GM21526 (cell line): ENCODE data around the gene DET1.
A peak's percentile ranks its signal among the peaks of the same experiment; 100 is the strongest.
"Not testable (repeated sequence)": the region's sequence is repeated elsewhere in the genome, so short reads cannot be mapped to it uniquely, and the experiment has no call there.

Experiments used
- ATAC-seq: cut with Tn5 transposase; IDR thresholded peaks from one replicate; pipeline ENCODE4 v1.9.1; 2021; ENCODE audit warnings: moderate library complexity; ENCODE audit not compliant: unreplicated experiment, low FRiP score

DET1 gene

DNA sequence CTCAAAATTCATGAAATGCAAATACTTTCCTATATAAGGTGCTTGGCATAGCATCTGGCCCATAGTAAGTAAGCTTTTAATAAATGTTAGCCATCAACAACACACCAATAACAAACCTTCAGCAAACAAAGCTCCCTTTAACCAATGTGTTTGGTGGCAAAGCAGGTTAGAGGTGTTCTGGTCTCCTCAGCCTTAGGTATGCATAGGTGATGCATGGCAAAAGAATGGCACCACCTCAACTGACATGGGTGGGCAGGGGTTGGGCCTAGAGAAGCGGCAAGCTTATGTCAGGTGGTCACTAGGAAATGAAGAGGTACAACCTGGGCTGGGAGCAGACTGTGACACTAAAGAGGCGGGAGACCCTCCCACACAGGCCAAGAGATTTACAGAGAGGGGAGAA lies 40.8 kb downstream of the DET1 start:
- ATAC-seq = no peak

- no peak for ATAC-seq
Observed at GRCh38 chr15:88504445-88504844, 42.0 kb downstream of the DET1 start.

- ATAC-seq = no peak
Observed at GRCh38 chr15:88498996-88499395, 47.5 kb downstream of the DET1 start.

- ATAC-seq = no peak
Observed at GRCh38 chr15:88497109-88497765, 49.2 kb downstream of the DET1 start.

GRCh38 chr15:88493844-88494243 lies 52.6 kb downstream of the DET1 start:
- ATAC-seq = no peak

DNA sequence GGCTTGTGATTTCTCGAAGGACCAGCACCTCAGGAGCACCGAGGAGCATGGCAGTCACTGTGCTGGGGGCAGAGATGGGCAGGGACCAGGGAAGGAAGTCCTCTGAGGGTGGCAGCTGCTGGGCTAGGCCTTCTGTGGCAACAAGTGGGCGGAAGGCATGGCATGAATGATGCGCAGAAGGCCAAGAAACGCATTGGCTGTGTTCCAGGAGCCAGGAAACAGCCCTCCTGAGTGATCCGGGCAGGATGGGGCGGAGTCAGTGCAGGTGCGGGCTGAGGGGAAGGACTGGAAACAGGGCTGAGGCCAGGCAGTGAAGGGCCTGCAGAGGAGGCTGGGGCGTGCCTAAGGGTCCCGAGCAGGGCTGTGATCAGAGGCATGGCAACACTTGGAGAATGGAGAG lies 55.3 kb downstream of the DET1 start:
- no peak for ATAC-seq

GRCh38 chr15:88490036-88490435 lies 56.4 kb downstream of the DET1 start:
- ATAC-seq = no peak

DNA sequence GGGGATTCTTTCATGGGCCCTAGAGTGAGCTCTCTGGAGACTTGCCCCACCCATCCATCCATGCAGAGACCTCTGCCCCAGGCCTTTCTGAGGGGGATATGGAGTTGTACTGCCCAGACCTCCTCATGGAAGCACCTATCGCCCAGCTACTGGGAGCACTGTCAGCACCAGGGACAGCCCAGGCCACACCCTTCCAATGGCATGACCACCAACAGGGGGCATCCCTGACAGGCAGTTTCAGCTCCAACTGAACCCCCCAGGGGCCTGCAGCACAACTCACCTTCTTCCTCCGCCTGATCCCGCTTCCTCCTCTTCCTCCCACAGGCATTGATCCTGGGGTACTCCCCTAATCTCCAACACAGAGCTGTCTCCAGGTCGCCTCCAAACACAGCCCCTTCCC lies 57.2 kb downstream of the DET1 start:
- ATAC-seq = no peak

DNA sequence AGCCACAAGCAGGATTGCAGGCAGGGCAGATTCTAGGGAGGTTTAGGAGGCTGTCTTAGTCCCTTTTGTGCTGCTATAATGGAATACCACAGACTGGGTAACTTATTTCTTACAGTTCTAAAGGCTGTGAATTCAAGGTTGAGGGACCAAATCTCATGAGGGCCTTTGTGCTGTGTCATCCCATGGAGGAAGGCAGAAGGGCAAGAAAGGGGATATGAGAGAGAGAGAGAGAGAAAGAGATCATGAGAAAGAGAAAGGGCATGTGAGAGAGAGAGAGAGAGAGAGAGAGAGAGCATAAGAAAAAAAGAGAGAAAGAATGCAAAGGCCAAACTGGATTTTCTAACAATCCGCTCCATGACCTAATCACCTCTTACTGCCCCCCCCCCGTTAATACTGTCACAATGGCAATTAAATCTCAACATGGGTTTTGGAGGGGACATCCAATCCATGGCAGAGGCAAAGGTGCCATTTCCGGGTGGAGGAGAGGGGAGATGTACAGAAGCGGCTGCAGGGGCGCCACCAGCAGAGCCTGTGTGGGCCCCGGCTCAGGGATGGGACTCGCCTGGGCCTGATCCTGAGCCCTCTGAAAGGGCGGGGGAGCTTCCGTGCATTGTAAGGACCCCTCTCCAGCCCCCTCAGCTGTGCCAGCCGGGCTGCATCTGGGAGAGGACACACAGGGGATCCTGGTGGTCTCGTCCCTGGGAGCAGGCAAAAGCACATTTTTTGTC lies 58.5 kb downstream of the DET1 start:
- ATAC-seq = no peak

GRCh38 chr15:88487178-88487795 lies 59.2 kb downstream of the DET1 start:
- ATAC-seq = no peak

DNA sequence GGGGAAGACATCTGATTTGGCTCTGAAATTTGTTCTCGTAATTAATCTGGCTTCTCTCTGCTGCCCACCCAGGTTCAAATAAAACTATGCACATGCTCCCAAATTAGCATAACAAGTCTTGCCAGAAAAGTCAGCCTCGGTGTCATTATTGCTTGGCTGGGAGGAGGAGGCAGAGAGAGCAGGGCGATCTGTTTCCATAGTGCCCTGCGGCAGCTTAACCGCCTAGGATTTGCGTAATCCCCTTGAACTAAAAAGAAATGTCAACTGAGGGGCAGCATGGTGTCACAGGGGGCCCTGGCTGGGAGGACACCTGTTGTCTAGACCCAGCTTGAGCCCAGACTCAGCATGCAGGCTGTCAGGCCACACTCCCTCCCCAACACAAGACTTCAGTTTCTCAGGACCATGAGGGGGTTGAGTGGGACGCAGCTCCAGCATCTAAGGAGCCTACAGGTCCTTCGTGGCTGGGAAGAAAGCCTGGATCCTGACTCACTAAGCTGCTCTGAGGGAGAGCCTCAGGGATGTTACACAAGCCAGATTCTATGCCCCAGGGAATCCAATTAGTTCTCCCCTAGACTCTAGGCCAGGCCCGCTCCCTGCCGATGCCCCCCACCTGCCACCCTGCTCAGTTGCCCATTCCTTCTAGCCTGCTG lies 61.7 kb downstream of the DET1 start:
- ATAC-seq = no peak

DNA sequence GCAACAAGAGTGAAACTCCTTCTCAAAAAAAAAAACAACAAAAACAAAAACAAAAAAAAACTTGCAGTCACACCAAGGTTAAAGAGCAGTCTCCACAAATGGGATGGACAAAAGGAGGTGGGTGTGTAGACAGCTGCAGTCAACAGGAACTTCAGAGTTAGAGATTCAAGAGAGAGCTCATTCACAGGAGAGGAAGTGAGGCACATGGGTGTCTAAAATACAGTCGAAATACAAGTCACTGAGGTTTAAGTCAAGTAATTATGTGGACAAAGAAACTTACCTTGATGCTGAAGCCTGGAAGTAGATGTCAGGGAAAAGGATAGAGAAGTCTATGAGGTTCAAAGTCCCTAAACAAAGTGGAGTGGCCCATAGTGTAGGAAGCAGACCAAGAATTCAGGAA lies 64.2 kb downstream of the DET1 start:
- no peak for ATAC-seq

- no peak for ATAC-seq
Observed at GRCh38 chr15:88480981-88481380, 65.5 kb downstream of the DET1 start.

DNA sequence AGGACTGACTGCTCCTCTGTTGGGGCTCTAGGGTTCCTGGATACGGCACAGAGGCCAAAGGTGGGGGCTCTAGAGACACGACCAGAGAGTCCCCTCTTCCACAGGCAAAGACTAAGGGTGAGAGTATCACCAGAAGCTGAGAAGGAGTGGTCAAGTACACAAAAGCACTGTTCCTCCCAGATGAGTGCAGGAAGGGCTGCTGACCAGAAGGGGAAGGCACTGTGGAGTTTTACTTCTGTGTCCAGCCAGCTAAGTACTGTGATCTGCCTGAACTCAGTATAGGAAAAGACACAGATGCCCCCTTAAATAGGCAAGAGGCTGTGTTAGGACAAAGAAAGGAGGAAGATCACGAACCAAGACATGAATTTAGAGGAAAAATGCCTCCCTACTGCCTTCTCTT lies 67.3 kb downstream of the DET1 start:
- ATAC-seq = no peak

DNA sequence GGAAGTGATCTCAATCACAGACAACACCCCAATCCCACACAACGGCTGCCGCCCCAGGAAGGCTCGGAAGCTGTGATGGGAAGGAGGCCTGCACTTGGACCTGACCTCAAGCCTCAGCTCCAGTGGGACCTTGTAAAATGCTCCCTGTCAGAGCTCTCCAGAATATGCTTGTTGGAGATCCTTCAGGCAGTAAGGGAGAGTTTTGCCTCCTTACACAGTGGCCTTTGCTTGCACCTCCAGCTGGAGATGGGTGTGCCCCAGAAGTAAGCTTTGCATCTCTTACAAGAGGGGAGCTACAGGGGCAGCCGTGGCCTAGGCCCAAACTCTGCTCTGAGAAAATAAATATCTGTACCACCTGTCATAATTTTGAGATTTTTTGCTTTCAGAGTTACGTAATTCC lies 68.6 kb downstream of the DET1 start:
- ATAC-seq = no peak

DNA sequence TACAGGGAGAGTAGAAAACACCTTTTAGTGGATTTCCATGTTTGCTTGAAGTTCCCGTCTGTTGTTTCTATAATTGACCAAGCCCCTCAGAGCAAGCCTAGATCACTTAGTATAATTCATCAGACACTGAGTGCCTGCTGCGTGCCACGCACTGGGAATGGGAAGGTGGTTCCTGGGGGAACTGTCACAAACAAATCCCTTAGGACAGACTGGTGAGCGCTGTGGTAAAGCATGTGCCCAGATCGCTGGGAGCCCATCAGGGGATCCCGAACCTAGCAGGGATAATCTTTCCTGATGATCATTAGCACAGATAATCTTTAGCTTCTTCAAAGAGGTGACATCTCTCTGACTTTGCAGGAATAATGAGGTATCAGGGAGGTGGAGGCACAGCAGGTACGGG lies 69.4 kb downstream of the DET1 start:
- no peak for ATAC-seq

DNA sequence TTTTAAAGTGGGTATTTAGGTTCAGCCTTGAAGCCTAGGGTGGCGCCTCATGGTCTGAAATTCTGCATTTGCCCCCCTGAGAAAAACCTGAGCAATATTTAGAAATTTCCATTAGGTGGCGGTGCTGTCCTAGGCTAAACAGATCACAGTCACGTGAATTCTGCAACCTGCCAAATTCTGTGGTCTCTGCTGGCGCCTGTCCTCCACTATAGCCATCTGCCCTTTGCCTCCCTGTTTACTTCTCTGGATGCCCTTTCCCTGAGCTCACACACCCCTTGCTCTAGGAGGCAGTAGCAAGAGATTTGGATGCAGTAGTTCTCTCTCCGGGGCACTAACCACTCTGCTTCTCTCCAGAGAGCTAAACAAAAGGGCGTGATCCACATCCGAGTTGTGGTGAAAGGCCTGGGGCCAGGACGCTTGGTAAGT lies 69.8 kb downstream of the DET1 start:
- peak; percentile 43 for ATAC-seq

DNA sequence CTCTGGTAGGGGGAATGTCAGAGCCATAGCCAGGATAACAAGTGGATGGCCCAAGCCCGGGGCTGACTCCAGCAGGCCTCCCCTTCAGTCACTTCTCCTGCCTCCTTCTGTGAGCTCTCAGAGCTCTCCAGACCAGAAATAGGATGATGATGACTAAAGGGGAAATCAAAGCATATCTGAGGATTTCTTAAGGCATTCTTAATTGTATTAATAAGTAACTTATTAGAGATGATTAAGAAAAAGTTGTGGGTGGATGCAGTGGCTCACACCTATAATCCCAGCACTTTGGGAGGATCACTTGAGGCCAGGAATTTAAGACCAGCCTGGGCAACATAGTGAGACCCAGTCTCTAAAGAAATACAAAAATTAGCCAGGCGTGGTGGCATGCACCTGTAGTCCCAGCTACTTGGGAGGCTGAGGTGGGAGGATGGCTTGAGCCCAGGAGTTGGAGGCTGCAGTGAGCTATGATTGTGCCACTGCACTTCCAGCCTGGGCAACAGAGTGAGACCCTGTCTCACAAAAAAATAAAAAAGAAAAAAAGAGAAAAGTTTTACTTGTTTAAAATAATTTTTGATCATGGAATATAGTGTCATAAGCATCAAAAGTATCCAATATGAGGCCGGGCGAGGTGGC lies 72.7 kb downstream of the DET1 start:
- not testable (repeated sequence) for ATAC-seq

- no peak for ATAC-seq
Observed at GRCh38 chr15:88472225-88472624, 74.3 kb downstream of the DET1 start.

- no peak for ATAC-seq
Observed at GRCh38 chr15:88470625-88471372, 75.7 kb downstream of the DET1 start.
